RWPE2 (cell line): ENCODE measurements around the gene MYLK4.
A peak's percentile ranks its signal among the peaks of the same experiment; 100 is the strongest.

Experiments used
- ATAC-seq: fragments of 200-7000 bp; cut with Tn5 transposase; 3 replicates; pipeline ENCODE4 v1.9.1; 2021; ENCODE audit warnings: low read depth
- DNase-seq: peaks from one replicate; pipeline ENCODE4 v3.0.0-alpha.2; 2020; ENCODE audit warnings: low spot score
- H3K27ac ChIP-seq: fragments of 450-650 bp; 2 replicates; pipeline ENCODE4 v1.5.1; 2017; ENCODE audit warnings: mild to moderate bottlenecking; ENCODE audit not compliant: poor library complexity, severe bottlenecking
- H3K27me3 ChIP-seq: fragments of 250-450 bp; sonication (Bioruptor Pico); 2 replicates; pipeline ENCODE4 v1.5.1; 2021; ENCODE audit warnings: mild to moderate bottlenecking, moderate library complexity; ENCODE audit not compliant: insufficient read depth, poor library complexity, severe bottlenecking
- H3K36me3 ChIP-seq: fragments of 250-450 bp; sonication (Bioruptor Pico); 2 replicates; pipeline ENCODE4 v1.5.1; 2020; ENCODE audit warnings: low read depth, mild to moderate bottlenecking, moderate library complexity
- H3K4me1 ChIP-seq: fragments of 250-450 bp; sonication (Bioruptor Pico); 2 replicates; pipeline ENCODE4 v1.5.1; 2021; ENCODE audit warnings: mild to moderate bottlenecking, moderate library complexity; ENCODE audit not compliant: insufficient read depth, poor library complexity, severe bottlenecking
- H3K4me3 ChIP-seq: fragments of 250-450 bp; sonication (Bioruptor Pico); 2 replicates; pipeline ENCODE4 v1.5.1; 2021; ENCODE audit warnings: mild to moderate bottlenecking, moderate library complexity; ENCODE audit not compliant: severe bottlenecking
- H3K9me3 ChIP-seq: fragments of 250-450 bp; sonication (Bioruptor Pico); 2 replicates; pipeline ENCODE4 v1.5.1; 2021; ENCODE audit warnings: mild to moderate bottlenecking, moderate library complexity; ENCODE audit not compliant: severe bottlenecking
- CTCF ChIP-seq: fragments of 450-650 bp; IDR thresholded peaks from one replicate; pipeline ENCODE4 v1.5.1; 2017; ENCODE audit warnings: mild to moderate bottlenecking, moderate library complexity; ENCODE audit not compliant: poor library complexity, severe bottlenecking

MYLK4 gene

GRCh38 chr6:2792330-2793110 lies 41.8 kb upstream of the MYLK4 start:
- ATAC-seq: peak; percentile 15; the same call in 1 of the 3 replicates
- no peak for DNase-seq
- H3K4me3 ChIP-seq: no peak overlapping the region
- H3K27me3 ChIP-seq: no peaks in the 10 kb centered on the region
- H3K9me3 ChIP-seq: no peaks in the 10 kb centered on the region
- peaks cover 22% of the 10 kb centered on the region for H3K4me1 ChIP-seq
- no peaks in the 10 kb centered on the region; the same call in 1 of the 2 replicates for H3K36me3 ChIP-seq
- no peak for TF ChIP-seq CTCF
- peak overlapping the region; percentile 40 for H3K27ac ChIP-seq

- H3K4me1 ChIP-seq: peaks cover 22% of the 10 kb centered on the region
- ATAC-seq (no peak), DNase-seq (no peak)
- TF ChIP-seq CTCF: peak; percentile 67
- H3K27me3 ChIP-seq: no peaks in the 10 kb centered on the region
- no peaks in the 10 kb centered on the region; the same call in 1 of the 2 replicates for H3K36me3 ChIP-seq
- peak overlapping the region; percentile 40 for H3K27ac ChIP-seq
- H3K9me3 ChIP-seq: no peaks in the 10 kb centered on the region
- H3K4me3 ChIP-seq: no peak overlapping the region
These were observed 40.8 kb upstream of the MYLK4 start for GRCh38 chr6:2791450-2791974.

- peak; percentile 87 for TF ChIP-seq CTCF
- Histone ChIP-seq H3K27me3 (no peaks in the 10 kb centered on the region), H3K27ac (no peak overlapping the region), H3K4me3 (no peak overlapping the region), H3K36me3 (no peaks in the 10 kb centered on the region; the same call in 1 of the 2 replicates), H3K9me3 (no peaks in the 10 kb centered on the region), H3K4me1 (peaks cover 22% of the 10 kb centered on the region)
- DNase-seq (no peak), ATAC-seq (peak; percentile 73)
These were observed 40.1 kb upstream of the MYLK4 start for GRCh38 chr6:2790588-2791449.

GRCh38 chr6:2786269-2786668 lies 35.5 kb upstream of the MYLK4 start:
- H3K9me3 ChIP-seq: no peaks in the 10 kb centered on the region
- peaks cover 10% of the 10 kb centered on the region for H3K36me3 ChIP-seq
- TF ChIP-seq CTCF: no peak
- DNase-seq (no peak), ATAC-seq (no peak)
- H3K27me3 ChIP-seq: no peaks in the 10 kb centered on the region
- no peak overlapping the region for H3K4me3 ChIP-seq
- peaks cover 7% of the 10 kb centered on the region for H3K4me1 ChIP-seq
- no peak overlapping the region for H3K27ac ChIP-seq
